ENCODE measurements around the gene NCOA7. TPM values are rescaled to one million over a fixed set of nuclear protein-coding genes. Genes with fewer than 3 reads are reported as not detected.
"Not testable (repeated sequence)": the region's sequence is repeated elsewhere in the genome, so short reads cannot be mapped to it uniquely, and the experiment has no call there.

The NCOA7 gene
- total RNA-seq, 1 donor from 2014 or later, result 62.8 TPM

DNA sequence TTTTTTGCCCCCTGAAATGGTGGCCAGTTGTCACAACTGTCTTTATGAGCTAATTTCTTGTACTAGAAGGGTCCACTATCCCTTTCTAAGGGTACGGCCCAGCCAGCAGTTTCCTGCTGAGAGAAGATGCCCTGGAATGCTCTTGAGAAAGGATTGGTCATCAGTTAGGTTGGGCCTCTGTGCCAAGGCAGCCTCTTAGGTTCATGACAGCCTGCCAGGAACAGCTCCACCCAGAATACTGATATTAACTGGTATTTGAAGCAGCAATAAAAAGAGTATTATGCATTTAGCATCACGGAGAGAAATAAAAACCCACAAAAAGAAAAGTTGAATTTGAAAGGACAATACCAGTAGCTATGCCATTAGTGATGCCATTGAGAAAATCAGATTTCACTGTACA lies 156.9 kb downstream of the NCOA7 start:
- DNase-seq (ENCODE audit: low spot score), result no peak

DNA sequence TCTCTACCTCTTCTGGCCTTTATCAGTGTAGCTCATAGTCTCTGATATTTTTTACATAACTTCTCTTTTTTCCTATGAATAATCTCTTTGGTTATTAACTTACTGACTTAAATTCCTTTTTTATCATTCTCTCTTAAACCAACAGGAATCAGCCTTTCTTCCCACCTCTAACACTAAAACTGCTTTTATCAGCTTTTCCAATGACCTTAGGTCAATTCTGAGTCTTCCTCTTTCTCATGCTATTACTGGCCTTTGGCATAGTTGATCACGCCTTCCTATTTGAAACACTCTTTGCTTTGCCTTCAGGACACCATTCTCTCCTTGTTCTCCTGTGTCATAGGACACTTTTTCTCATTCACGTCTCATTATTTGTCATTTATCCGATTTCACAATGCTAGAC lies 157.7 kb downstream of the NCOA7 start:
- no peak for DNase-seq (ENCODE audit: low spot score)

DNA sequence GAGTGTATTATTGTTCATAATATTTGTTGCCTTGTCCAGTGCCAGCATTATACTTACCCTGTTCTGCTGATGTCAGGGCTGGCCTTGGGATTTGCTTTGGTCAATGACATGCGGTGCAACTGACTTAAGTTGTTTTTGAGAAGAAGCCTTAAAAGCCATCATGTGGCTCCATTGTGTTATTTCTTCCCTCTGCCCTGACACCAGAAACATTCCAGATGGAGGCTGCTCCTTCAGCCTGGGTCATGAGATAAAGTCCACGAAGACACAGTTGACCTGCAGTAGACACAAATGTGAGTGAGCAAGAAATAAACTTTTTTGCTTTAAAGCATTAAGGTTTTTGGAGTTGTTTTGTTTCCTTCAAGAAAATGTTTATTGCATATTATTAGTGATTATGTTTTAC lies 158.3 kb downstream of the NCOA7 start:
- no peak for DNase-seq (ENCODE audit: low spot score)

GRCh38 chr6:125950293-125950692 lies 159.5 kb downstream of the NCOA7 start:
- DNase-seq (ENCODE audit: low spot score), result no peak

DNA sequence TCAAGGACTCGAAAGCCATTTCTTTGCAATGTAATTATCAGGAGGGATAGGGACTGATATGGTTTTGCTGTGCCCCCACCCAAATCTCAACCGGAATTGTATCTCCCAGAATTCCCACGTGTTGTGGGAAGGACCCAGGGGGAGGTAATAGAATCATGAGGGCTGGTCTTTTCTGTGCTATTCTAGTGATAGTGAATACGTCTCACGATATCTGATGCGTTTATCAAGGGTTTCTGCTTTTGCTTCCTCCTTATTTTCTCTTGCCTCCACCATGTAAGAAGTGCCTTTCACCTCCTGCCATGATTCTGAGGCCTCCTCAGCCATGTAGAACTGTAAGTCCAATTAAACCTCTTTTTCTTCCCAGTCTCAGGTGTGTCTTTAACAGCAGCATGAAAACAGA lies 160.0 kb downstream of the NCOA7 start:
- not testable (repeated sequence) for DNase-seq (ENCODE audit: low spot score)

DNA sequence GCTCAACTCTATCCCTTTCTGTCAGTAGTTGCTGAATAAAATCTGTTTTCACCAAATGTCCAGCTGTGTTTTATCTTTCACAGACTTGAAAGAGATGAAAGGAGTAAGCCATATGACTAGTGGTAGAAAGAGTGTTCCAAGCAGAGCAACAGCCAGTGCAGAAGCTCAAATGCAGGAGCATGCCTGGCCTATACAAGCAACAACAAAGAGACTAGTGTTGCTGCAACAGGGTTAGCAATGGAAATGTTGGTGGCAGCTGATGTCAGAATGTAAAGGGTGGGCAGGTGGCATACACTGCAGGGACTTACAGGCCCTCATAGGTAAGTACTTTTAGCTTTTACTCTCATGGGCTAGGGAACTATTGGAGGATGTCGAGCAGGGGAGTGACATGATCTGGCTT lies 160.6 kb downstream of the NCOA7 start:
- no peak for DNase-seq (ENCODE audit: low spot score)

DNA sequence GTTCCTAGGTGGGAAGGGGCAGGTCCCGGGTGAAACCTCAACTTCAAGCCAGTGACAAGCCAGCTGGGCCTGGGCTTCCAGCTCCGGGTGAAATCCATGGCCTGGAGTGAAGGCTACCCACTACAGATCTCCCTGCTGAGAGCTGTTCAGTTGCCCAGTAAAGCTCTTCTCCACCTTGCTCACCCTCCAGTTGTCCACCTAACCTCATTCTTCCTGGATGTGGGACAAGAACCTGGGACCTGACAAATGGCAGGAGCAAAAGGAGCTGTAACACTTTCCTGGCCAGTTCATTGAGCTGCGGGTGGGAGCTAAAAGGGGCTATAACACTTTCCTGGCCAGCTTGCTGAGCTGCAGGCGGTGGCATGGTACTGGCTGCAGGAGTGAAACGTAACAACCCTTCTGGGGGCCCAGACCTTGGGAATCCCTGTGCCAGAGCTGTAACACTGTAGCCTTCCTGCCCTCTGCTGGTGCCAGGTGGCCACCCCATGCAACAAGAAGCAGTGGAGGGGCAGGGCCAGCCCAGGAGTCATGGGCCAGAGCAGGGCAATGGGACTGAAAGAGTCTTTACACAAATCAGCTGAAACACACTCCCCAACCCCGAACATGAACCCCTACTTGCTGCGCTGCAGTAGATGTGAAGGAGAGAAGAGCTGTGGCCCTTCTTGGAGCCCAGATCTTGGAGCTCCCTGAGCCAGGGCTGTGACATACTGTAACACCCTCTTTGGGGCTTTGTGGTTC lies 162.2 kb downstream of the NCOA7 start:
- no peak for DNase-seq (ENCODE audit: low spot score)

DNA sequence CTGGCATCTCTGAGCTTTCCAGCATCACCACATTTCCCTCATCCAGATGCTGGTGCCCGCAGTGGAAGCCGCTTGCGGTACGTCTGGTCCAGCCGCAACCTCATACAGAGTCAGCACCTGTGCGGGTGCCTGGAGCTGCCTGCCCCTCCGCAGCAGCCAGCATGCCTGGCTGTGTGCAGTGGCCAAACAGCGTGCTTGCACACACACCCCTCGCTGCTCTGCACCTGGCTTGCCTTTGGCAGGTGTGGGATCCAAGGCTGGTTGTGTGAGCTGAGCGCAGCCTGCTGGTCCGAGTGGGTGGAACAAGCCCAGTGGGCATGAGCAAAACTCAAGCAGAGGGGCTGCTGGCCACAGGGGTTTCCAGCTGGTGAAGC lies 162.7 kb downstream of the NCOA7 start:
- DNase-seq (ENCODE audit: low spot score), result no peak

DNA sequence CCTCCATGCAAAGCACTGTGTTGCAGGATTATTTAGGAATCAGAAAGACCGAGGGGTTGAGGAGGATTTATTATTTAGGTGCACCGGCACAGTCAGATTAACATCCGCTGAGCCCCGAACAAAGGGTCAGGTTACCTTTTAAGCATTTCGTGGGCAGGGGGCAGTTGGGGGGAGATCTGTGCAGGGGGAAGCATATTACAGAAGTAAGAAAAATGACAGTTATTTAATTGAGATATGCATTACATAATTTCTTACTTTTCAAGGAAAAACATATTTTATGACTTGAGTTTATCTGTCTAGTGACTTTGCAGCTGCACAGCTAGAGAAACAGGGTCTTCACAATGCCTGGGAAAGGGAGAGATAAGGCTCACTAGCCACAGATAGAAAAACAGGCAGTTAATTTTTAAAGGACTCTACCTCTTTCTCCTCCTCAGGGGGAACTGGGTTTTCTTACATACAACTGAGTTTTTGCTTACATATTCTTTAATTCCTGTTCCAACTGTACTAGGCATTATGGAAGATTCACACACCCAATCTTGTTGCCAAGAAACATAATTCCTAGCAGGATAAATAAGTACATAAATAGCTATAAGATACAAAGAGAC lies 164.1 kb downstream of the NCOA7 start:
- no peak for DNase-seq (ENCODE audit: low spot score)

DNA sequence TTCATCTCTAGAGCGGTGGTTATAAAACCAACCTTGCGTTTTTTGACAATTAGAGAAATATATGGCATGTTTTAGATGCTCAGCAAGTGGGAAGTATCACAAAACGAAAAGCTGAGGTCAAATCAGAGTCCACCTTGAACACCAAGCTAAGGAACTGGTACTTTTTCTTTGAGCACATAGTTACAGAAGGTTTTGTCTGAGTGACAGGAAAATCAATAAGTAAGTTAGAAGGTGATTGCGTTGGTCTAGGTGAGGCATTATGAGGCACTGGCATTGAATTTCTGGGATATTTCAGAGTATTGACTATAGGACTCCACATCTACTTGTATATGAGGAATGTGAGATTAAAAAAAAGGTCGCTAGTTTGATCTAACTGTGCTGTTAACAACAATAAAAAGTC lies 165.2 kb downstream of the NCOA7 start:
- DNase-seq (ENCODE audit: low spot score), result no peak

DNA sequence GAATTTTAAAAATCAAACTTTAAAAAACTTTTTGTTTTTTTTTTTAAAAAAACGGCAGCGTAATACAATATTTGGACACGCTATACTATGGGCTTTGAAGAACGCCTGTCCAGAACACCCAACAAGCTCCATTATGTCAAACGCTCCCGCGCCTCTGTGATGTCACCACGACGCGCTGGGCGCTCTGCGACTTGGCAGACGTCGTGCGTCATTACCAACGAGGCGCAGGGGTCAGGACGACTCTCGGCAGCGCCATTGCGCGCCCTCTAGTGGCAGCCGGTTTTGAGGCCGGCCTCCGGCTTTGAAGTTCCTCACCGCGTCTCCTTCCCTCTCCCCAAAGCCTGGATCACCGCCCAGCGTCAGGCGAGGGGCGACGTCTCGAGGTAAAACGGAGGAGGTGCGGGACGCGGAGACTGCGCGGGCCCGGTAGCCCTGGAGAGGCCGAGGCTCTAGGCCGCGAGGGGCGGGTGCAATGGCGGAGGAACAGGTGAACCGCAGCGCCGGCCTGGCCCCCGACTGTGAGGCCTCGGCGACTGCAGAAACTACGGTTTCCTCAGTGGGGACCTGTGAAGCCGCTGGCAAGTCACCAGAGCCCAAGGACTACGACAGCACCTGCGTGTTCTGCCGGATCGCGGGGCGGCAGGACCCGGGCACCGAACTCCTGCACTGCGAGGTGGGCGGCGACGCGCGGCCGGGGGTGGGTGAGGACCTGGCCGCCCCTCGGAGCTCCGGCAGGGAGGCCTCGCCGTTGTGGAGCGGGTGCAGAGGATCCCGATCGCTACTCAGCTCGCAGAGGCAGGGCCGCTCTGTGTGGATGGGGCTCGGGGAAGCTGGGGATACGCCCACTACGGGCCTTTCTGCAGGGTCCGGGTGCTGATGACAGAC lies 166.0 kb downstream of the NCOA7 start, which contains the start of gene HINT3:
Gene HINT3, plus strand, starts transcription at position 265 of the 885 bp plus-strand sequence. Its CDS starts 208 bp downstream, at position 473.
- peak; percentile 98 for DNase-seq (ENCODE audit: low spot score)

GRCh38 chr6:125957391-125957693 lies 166.6 kb downstream of the NCOA7 start:
- DNase-seq (ENCODE audit: low spot score), result no peak

- DNase-seq (ENCODE audit: low spot score), result no peak
These were observed 167.1 kb downstream of the NCOA7 start for GRCh38 chr6:125957845-125958244.

- no peak for DNase-seq (ENCODE audit: low spot score)
These were observed 168.3 kb downstream of the NCOA7 start for GRCh38 chr6:125959041-125959440.

DNA sequence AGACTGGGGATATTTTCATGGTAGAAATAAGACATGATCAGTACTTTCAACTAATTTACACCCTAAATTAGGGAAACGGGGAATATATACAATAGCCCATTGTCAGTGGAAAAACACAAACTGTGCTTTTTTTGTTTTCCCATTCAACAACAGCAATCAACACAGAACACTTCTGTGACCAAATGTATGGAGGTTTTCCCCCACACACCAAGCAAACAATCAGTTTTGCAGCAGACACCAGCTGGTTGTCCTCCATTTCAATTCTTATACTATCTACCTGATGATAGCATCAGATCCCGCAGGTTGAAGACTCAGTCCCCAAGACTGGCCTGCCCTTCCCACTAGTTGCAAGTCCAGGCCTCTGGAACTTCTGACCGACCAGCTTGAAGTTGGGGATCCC lies 170.4 kb downstream of the NCOA7 start:
- no peak for DNase-seq (ENCODE audit: low spot score)

DNA sequence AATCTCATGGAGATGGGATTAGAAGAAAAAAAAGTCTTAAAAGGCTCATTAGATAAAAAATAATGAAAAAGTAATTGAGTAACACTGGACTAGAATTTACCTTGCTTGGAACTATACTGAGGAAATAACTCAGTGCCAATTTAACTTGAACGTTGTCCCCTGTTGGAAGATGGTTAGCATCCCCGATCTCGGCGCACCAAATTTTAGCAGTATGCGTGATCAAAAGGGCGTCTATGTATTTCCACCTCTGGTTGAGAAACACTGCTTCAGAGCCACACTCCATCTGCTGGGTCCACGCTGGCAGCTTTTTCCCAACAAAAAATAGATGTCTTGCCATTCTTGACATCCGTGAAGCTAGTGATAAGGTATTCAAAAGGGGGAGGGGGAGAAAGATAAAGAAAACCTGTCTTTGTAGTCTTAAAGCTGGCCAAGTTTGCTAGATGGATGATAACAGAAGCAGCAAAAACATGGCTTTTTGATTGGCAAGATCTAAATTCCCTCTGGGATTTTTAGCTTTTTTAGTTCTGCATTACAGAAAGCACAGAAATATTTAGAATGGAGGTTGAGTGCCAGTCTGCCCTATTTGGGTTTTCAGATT lies 172.2 kb downstream of the NCOA7 start:
- no peak for DNase-seq (ENCODE audit: low spot score)

DNA sequence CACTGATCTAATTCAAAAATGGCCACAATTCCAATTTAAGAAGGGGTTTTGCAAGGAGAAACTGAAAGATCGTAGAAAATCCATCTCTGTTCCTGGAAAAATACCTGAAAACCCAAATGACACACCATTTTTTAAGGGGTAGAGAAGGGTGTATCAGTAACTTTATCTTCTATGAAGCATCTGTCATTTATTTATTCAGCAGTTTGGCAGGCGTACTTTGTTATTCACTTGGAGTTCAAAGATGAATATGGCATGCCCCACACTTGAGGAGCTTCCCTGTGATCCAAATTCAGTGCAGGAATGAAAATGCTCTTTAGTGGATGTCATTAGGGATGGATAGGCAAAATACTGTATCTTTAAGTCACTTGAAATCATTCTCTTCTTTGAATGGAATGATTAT lies 173.1 kb downstream of the NCOA7 start:
- DNase-seq (ENCODE audit: low spot score), result no peak

DNA sequence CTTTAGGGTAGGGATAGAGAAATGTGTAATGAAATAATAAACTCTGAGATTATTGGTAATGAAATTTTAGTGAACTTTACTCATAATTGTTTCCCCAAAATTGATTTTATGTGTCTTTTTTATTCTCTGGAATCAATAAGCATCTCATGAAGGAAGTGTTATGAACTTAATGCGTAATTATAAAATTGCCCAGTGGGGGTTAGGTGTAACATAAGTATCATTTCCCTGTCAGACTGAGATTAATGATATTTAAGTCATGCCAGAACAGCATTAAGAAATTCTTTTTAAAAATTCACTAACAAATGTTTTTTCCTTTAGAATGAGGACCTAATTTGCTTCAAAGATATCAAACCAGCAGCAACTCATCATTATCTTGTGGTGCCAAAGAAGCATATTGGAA lies 175.8 kb downstream of the NCOA7 start:
- no peak for DNase-seq (ENCODE audit: low spot score)

DNA sequence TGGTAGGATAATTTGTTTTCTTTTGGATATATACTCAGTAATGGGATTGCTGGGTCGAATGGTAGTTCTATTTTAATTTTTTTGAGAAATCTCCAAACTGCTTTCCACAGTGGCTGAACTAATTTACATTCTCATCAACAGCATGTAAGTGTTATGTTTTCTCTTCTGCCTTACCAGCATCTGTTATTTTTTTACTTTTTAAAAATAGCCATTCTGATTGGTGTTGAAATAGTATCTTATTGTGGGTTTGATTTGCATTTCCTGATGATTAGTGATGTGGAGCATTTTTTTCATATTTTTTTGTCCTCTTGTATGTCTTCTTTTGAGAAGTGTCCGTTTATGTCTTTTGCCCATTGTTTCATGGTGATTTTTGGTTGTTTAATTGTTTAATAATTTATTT lies 177.7 kb downstream of the NCOA7 start:
- DNase-seq (ENCODE audit: low spot score), result no peak

DNA sequence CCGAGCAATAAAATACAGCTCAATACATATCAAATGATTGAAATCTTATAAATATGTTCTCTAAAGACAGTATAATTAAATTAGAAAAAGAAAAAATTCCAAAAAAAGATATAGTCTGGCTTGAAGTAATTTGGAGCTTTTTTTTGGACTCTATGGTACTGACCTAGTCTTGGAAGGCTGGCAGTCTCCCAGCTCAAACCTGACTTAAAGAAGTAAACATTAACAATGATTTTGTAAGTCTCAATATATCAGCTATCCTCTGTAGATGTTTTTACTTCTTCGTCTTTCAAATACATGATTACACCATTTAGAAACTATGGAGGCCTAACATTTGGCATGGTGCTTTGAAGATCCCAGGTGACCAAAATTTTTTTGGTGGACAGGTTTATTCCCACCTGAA lies 180.0 kb downstream of the NCOA7 start:
- no peak for DNase-seq (ENCODE audit: low spot score)

DNA sequence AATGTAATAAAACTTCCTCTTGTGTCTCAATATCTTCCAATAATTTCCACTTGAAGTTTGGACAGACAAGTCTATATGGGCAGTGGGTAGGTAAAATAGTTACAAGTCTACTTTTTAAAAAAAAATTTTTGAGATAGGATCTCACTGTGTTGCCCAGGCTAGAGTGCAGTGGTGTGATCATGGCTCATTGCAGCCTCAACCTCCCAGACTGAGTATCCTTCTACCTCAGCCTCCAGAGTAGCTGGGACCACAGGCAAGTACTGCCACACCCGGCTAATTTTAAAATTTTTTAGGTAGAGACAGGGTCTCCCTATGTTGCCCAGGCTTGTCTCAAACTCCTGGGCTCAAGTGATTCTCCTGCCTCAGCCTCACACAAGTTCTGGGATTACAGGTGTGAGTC lies 181.7 kb downstream of the NCOA7 start:
- not testable (repeated sequence) for DNase-seq (ENCODE audit: low spot score)

GRCh38 chr6:125974214-125974866 lies 183.6 kb downstream of the NCOA7 start:
- DNase-seq (ENCODE audit: low spot score), result no peak
